ENCODE results near the gene SLC25A21.

The SLC25A21 gene

GRCh38 chr14:37145395-37145794, 27.0 kb downstream of the SLC25A21 start:
- Histone ChIP-seq H3K36me3 (ENCODE audit: control insufficient read depth, low read length) (no peaks in the 10 kb centered on the region), H4K20me1 (ENCODE audit: control insufficient read depth, insufficient read depth, low read depth, low read length) (no peaks in the 10 kb centered on the region), H3K4me2 (ENCODE audit: low read length) (no peak overlapping the region), H3K79me2 (ENCODE audit: control insufficient read depth, low read length) (no peaks in the 10 kb centered on the region), H3K27ac (ENCODE audit: low read depth, low read length) (no peak overlapping the region), H3K9me2 (replicated peaks; ENCODE audit: control insufficient read depth, low read length) (no peaks in the 10 kb centered on the region), H3K9me3 (ENCODE audit: control insufficient read depth, insufficient read depth, low read length) (no peaks in the 10 kb centered on the region), H3K4me1 (ENCODE audit: control insufficient read depth, low read length) (no peaks in the 10 kb centered on the region), H3K4me3 (ENCODE audit: low read length) (no peak overlapping the region), H3F3A (ENCODE audit: control insufficient read depth, insufficient read depth) (no peaks in the 10 kb centered on the region), H3K27me3 (ENCODE audit: control insufficient read depth, low read length) (no peaks in the 10 kb centered on the region)
- no peak for TF ChIP-seq CTCF (IDR thresholded peaks at IDR 0.05; ENCODE audit: low read depth, low read length, poor library complexity, severe bottlenecking)
- no peak for TF ChIP-seq EZH2phosphoT487 (IDR thresholded peaks at IDR 0.05; ENCODE audit: borderline replicate concordance, low read length)

- Histone ChIP-seq H3K4me3 (ENCODE audit: low read length) (no peak overlapping the region), H3K9me3 (ENCODE audit: control insufficient read depth, insufficient read depth, low read length) (no peaks in the 10 kb centered on the region), H4K20me1 (ENCODE audit: control insufficient read depth, insufficient read depth, low read depth, low read length) (no peaks in the 10 kb centered on the region), H3F3A (ENCODE audit: control insufficient read depth, insufficient read depth) (no peaks in the 10 kb centered on the region), H3K4me2 (ENCODE audit: low read length) (no peak overlapping the region), H3K36me3 (ENCODE audit: control insufficient read depth, low read length) (no peaks in the 10 kb centered on the region), H3K79me2 (ENCODE audit: control insufficient read depth, low read length) (no peaks in the 10 kb centered on the region), H3K27ac (ENCODE audit: low read depth, low read length) (no peak overlapping the region), H3K27me3 (ENCODE audit: control insufficient read depth, low read length) (no peaks in the 10 kb centered on the region), H3K4me1 (ENCODE audit: control insufficient read depth, low read length) (no peaks in the 10 kb centered on the region), H3K9me2 (replicated peaks; ENCODE audit: control insufficient read depth, low read length) (no peaks in the 10 kb centered on the region)
- TF ChIP-seq EZH2phosphoT487 (IDR thresholded peaks at IDR 0.05; ENCODE audit: borderline replicate concordance, low read length) (no peak), CTCF (IDR thresholded peaks at IDR 0.05; ENCODE audit: low read depth, low read length, poor library complexity, severe bottlenecking) (no peak)
These were observed 27.6 kb downstream of the SLC25A21 start for GRCh38 chr14:37144729-37145363.

- H3K9me3 ChIP-seq (ENCODE audit: control insufficient read depth, insufficient read depth, low read length), result no peaks in the 10 kb centered on the region
- no peaks in the 10 kb centered on the region for H3K36me3 ChIP-seq (ENCODE audit: control insufficient read depth, low read length)
- H3K4me1 ChIP-seq (ENCODE audit: control insufficient read depth, low read length), result no peaks in the 10 kb centered on the region
- no peaks in the 10 kb centered on the region for H4K20me1 ChIP-seq (ENCODE audit: control insufficient read depth, insufficient read depth, low read depth, low read length)
- H3K4me3 ChIP-seq (ENCODE audit: low read length), result no peak overlapping the region
- no peaks in the 10 kb centered on the region for H3K79me2 ChIP-seq (ENCODE audit: control insufficient read depth, low read length)
- TF ChIP-seq CTCF (IDR thresholded peaks at IDR 0.05; ENCODE audit: low read depth, low read length, poor library complexity, severe bottlenecking) (no peak), EZH2phosphoT487 (IDR thresholded peaks at IDR 0.05; ENCODE audit: borderline replicate concordance, low read length) (no peak)
- H3K27ac ChIP-seq (ENCODE audit: low read depth, low read length), result no peak overlapping the region
- no peaks in the 10 kb centered on the region for H3F3A ChIP-seq (ENCODE audit: control insufficient read depth, insufficient read depth)
- no peak overlapping the region for H3K4me2 ChIP-seq (ENCODE audit: low read length)
- no peaks in the 10 kb centered on the region for H3K9me2 ChIP-seq (replicated peaks; ENCODE audit: control insufficient read depth, low read length)
- H3K27me3 ChIP-seq (ENCODE audit: control insufficient read depth, low read length), result no peaks in the 10 kb centered on the region
These were observed 28.9 kb downstream of the SLC25A21 start for GRCh38 chr14:37143475-37143874.

Data from DOHH2 (cell line).